ENCODE results near the gene FAM50A. TPM values are rescaled to one million over a fixed set of nuclear protein-coding genes. Genes with fewer than 3 reads are reported as not detected.

The FAM50A gene
- total RNA-seq, 1 experiment from 2014 or later = 57.4 TPM

GRCh38 chrX:154481195-154481594 is 37.3 kb downstream of the FAM50A start:
- Histone ChIP-seq H2BK5ac (ENCODE audit: insufficient read length, low read length) (no peak overlapping the region), H3T11ph (ENCODE audit: low read length) (no peak overlapping the region), H4K8ac (replicated peaks; ENCODE audit: insufficient read length, low read depth, low read length) (no peak overlapping the region), H3K9me3 (ENCODE audit: control insufficient read depth, low read depth, low read length) (peaks cover 42% of the 10 kb centered on the region), H4K91ac (ENCODE audit: insufficient read length, low read depth, low read length) (no peak overlapping the region), H2BK120ac (ENCODE audit: low read depth, low read length, poor library complexity, severe bottlenecking) (no peak overlapping the region), H3K27ac (ENCODE audit: insufficient read length, low read depth, low read length) (no peak overlapping the region), H2AFZ (ENCODE audit: low read length) (no peak overlapping the region), H3K79me1 (ENCODE audit: insufficient read depth, low read depth, low read length, poor library complexity, severe bottlenecking) (no peaks in the 10 kb centered on the region), H3K14ac (ENCODE audit: insufficient read depth, low read length) (no peak overlapping the region), H3K56ac (ENCODE audit: insufficient read length, low read depth, low read length) (no peak overlapping the region), H3K9ac (ENCODE audit: extremely low read depth, insufficient read length, low read length) (no peak overlapping the region), H3K18ac (ENCODE audit: insufficient read length, low read depth, low read length) (no peak overlapping the region), H3K79me2 (ENCODE audit: insufficient read depth, low read length) (no peaks in the 10 kb centered on the region), H2BK20ac (ENCODE audit: low read depth, low read length, poor library complexity, severe bottlenecking) (no peak overlapping the region), H3K23me2 (ENCODE audit: insufficient read length, low read depth, low read length, poor library complexity, severe bottlenecking) (peaks cover 4% of the 10 kb centered on the region), H3K4me2 (ENCODE audit: insufficient read depth, insufficient read length, low read length) (no peak overlapping the region), H2AK5ac (ENCODE audit: insufficient read length, low read length) (no peak overlapping the region), H4K5ac (ENCODE audit: insufficient read length, low read depth, low read length) (no peak overlapping the region), H2BK15ac (ENCODE audit: low read depth, low read length) (no peak overlapping the region), H2BK12ac (ENCODE audit: insufficient read length, low read depth, low read length) (no peak overlapping the region), H3K4me1 (ENCODE audit: insufficient read depth, low read length) (no peaks in the 10 kb centered on the region; the same call in 1 of the 2 replicates), H3K27me3 (ENCODE audit: insufficient read depth, low read length) (no peaks in the 10 kb centered on the region), H3K4ac (ENCODE audit: low read depth, low read length) (no peak overlapping the region), H3K23ac (ENCODE audit: insufficient read length, low read depth, low read length) (no peak overlapping the region), H4K20me1 (ENCODE audit: control insufficient read depth, insufficient read depth, insufficient read length) (no peaks in the 10 kb centered on the region)
- Mint-ChIP-seq H3K27ac (no peak overlapping the region), H3K27me3 (ENCODE audit: low read depth) (peaks cover 13% of the 10 kb centered on the region), H3K4me1 (peaks cover 6 to 15% of the 10 kb centered on the region in 2 experiments), H3K4me3 (no peak overlapping the region), H3K9me3 (peaks cover 72 to 85% of the 10 kb centered on the region in 2 experiments), H3K36me3 (ENCODE audit: insufficient read depth in 1 of 3, low read depth in 3 of 3) (peaks cover 6 to 20% (median 18%) of the 10 kb centered on the region in 3 experiments; a peak in 6 of 7 replicates)
- no peak for DNase-seq
- TF ChIP-seq, protein P1, sequence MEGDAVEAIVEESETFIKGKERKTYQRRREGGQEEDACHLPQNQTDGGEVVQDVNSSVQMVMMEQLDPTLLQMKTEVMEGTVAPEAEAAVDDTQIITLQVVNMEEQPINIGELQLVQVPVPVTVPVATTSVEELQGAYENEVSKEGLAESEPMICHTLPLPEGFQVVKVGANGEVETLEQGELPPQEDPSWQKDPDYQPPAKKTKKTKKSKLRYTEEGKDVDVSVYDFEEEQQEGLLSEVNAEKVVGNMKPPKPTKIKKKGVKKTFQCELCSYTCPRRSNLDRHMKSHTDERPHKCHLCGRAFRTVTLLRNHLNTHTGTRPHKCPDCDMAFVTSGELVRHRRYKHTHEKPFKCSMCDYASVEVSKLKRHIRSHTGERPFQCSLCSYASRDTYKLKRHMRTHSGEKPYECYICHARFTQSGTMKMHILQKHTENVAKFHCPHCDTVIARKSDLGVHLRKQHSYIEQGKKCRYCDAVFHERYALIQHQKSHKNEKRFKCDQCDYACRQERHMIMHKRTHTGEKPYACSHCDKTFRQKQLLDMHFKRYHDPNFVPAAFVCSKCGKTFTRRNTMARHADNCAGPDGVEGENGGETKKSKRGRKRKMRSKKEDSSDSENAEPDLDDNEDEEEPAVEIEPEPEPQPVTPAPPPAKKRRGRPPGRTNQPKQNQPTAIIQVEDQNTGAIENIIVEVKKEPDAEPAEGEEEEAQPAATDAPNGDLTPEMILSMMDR (conservative IDR thresholded peaks at IDR 0.05) = no peak
- WGBS (ENCODE audit: extremely low coverage, insufficient read length, low lambda C conversion rate) = no CpG with 5 or more reads among the region's 5 CpGs
